ENCODE results near the gene WNT7B.

The WNT7B gene

GRCh38 chr22:45961679-45962433 is 15.1 kb downstream of the WNT7B start:
- Histone ChIP-seq H2AFZ (ENCODE audit: low read length) (no peak overlapping the region), H4K91ac (ENCODE audit: low read depth, low read length, poor library complexity) (no peak overlapping the region), H3K9me3 (replicated peaks in 1 of 2; ENCODE audit: control insufficient read depth in 2 of 2, insufficient read depth in 1 of 2, low read depth in 1 of 2, low read length in 2 of 2) (peaks cover 0 to 2% of the 10 kb centered on the region in 2 donors), H3K27me3 (ENCODE audit: control insufficient read depth in 3 of 3, insufficient read depth in 3 of 3, low read depth in 1 of 3, low read length in 3 of 3) (peaks cover 0 to 33% (median 3%) of the 10 kb centered on the region in 3 experiments), H3K79me1 (ENCODE audit: low read depth, low read length) (peaks cover 2% of the 10 kb centered on the region), H3K4me2 (ENCODE audit: insufficient read depth, low read length, poor library complexity, severe bottlenecking) (no peak overlapping the region), H3K4ac (ENCODE audit: low read length) (no peak overlapping the region), H3K14ac (ENCODE audit: low read length) (no peak overlapping the region), H2BK15ac (ENCODE audit: low read length) (peak overlapping the region; percentile 97), H3K18ac (ENCODE audit: low read length) (peak overlapping the region; percentile 82), H3K4me1 (ENCODE audit: control insufficient read depth in 2 of 2, insufficient read depth in 1 of 2, low read depth in 1 of 2, low read length in 2 of 2) (peaks cover 2 to 48% of the 10 kb centered on the region in 2 donors), H2BK120ac (ENCODE audit: low read depth, low read length) (peak overlapping the region; percentile 49), H4K8ac (ENCODE audit: low read depth, low read length) (no peak overlapping the region), H2BK5ac (ENCODE audit: low read length) (no peak overlapping the region), H3K27ac (replicated peaks; ENCODE audit: low read length) (no peak overlapping the region), H2AK5ac (ENCODE audit: low read depth, low read length) (peak overlapping the region; percentile 95), H2BK12ac (ENCODE audit: low read length) (no peak overlapping the region), H3K36me3 (replicated peaks in 1 of 2; ENCODE audit: control insufficient read depth in 2 of 2, insufficient read depth in 2 of 2, low read length in 2 of 2) (no peaks in the 10 kb centered on the region), H3K23ac (ENCODE audit: low read depth, low read length, poor library complexity) (no peak overlapping the region), H3K9ac (ENCODE audit: low read depth, low read length, poor library complexity) (no peak overlapping the region), H3K4me3 (ENCODE audit: low read length in 2 of 2) (no peak overlapping the region)
- no CpG with 5 or more reads among the region's 17 CpGs for WGBS, 2 donors (ENCODE audit: extremely low coverage in 2 of 2, insufficient read length in 2 of 2, insufficient replicate concordance in 1 of 2)
- no peak for DNase-seq (ENCODE audit: low spot score)

GRCh38 chr22:45960477-45961386 is 16.2 kb downstream of the WNT7B start:
- no peak overlapping the region for H2BK12ac ChIP-seq (ENCODE audit: low read length)
- H3K36me3 ChIP-seq (replicated peaks in 1 of 2; ENCODE audit: control insufficient read depth in 2 of 2, insufficient read depth in 2 of 2, low read length in 2 of 2) = no peaks in the 10 kb centered on the region
- WGBS, 2 donors (ENCODE audit: extremely low coverage in 2 of 2, insufficient read length in 2 of 2, insufficient replicate concordance in 1 of 2) = no CpG with 5 or more reads among the region's 23 CpGs
- H3K4me1 ChIP-seq (ENCODE audit: control insufficient read depth in 2 of 2, insufficient read depth in 1 of 2, low read depth in 1 of 2, low read length in 2 of 2) = peaks cover 2 to 42% of the 10 kb centered on the region in 2 donors
- peak overlapping the region; percentile 100 for H2AK5ac ChIP-seq (ENCODE audit: low read depth, low read length)
- H4K91ac ChIP-seq (ENCODE audit: low read depth, low read length, poor library complexity) = no peak overlapping the region
- H3K79me1 ChIP-seq (ENCODE audit: low read depth, low read length) = peaks cover 2% of the 10 kb centered on the region
- no peak overlapping the region for H3K4me3 ChIP-seq (ENCODE audit: low read length in 2 of 2)
- H3K4me2 ChIP-seq (ENCODE audit: insufficient read depth, low read length, poor library complexity, severe bottlenecking) = no peak overlapping the region
- peak overlapping the region; percentile 97 for H2BK15ac ChIP-seq (ENCODE audit: low read length)
- H3K4ac ChIP-seq (ENCODE audit: low read length) = peak overlapping the region; percentile 14
- no peak overlapping the region for H2AFZ ChIP-seq (ENCODE audit: low read length)
- no peak overlapping the region for H4K8ac ChIP-seq (ENCODE audit: low read depth, low read length)
- peak overlapping the region; percentile 87 for H3K18ac ChIP-seq (ENCODE audit: low read length)
- peak overlapping the region; percentile 50 for H3K23ac ChIP-seq (ENCODE audit: low read depth, low read length, poor library complexity)
- peak overlapping the region; percentile 88 for H2BK120ac ChIP-seq (ENCODE audit: low read depth, low read length)
- no peak overlapping the region for H3K27ac ChIP-seq (replicated peaks; ENCODE audit: low read length)
- H2BK5ac ChIP-seq (ENCODE audit: low read length) = peak overlapping the region; percentile 96
- H3K9me3 ChIP-seq (replicated peaks in 1 of 2; ENCODE audit: control insufficient read depth in 2 of 2, insufficient read depth in 1 of 2, low read depth in 1 of 2, low read length in 2 of 2) = no peaks in the 10 kb centered on the region
- peak overlapping the region; percentile 30 for H3K9ac ChIP-seq (ENCODE audit: low read depth, low read length, poor library complexity)
- peak overlapping the region; percentile 92 for H3K14ac ChIP-seq (ENCODE audit: low read length)
- H3K27me3 ChIP-seq (ENCODE audit: control insufficient read depth in 3 of 3, insufficient read depth in 3 of 3, low read depth in 1 of 3, low read length in 3 of 3) = peaks cover 0 to 27% (median 0%) of the 10 kb centered on the region in 3 experiments
- DNase-seq (ENCODE audit: low spot score) = no peak

GRCh38 chr22:45959719-45960476 is 17.1 kb downstream of the WNT7B start:
- Histone ChIP-seq H3K4me3 (ENCODE audit: low read length in 2 of 2) (no peak overlapping the region), H3K27ac (replicated peaks; ENCODE audit: low read length) (no peak overlapping the region), H4K91ac (ENCODE audit: low read depth, low read length, poor library complexity) (no peak overlapping the region), H2BK12ac (ENCODE audit: low read length) (peak overlapping the region; percentile 93), H3K79me1 (ENCODE audit: low read depth, low read length) (peaks cover 2% of the 10 kb centered on the region), H2AK5ac (ENCODE audit: low read depth, low read length) (peak overlapping the region; percentile 100), H3K23ac (ENCODE audit: low read depth, low read length, poor library complexity) (peak overlapping the region; percentile 50), H3K4me1 (ENCODE audit: control insufficient read depth in 2 of 2, insufficient read depth in 1 of 2, low read depth in 1 of 2, low read length in 2 of 2) (peaks cover 2 to 34% of the 10 kb centered on the region in 2 donors), H3K14ac (ENCODE audit: low read length) (peak overlapping the region; percentile 92), H3K9ac (ENCODE audit: low read depth, low read length, poor library complexity) (peak overlapping the region; percentile 30), H4K8ac (ENCODE audit: low read depth, low read length) (no peak overlapping the region), H3K18ac (ENCODE audit: low read length) (peak overlapping the region; percentile 92), H2BK5ac (ENCODE audit: low read length) (peak overlapping the region; percentile 96), H3K27me3 (ENCODE audit: control insufficient read depth in 3 of 3, insufficient read depth in 3 of 3, low read depth in 1 of 3, low read length in 3 of 3) (peaks cover 0 to 27% (median 0%) of the 10 kb centered on the region in 3 experiments), H3K4me2 (ENCODE audit: insufficient read depth, low read length, poor library complexity, severe bottlenecking) (no peak overlapping the region), H3K9me3 (replicated peaks in 1 of 2; ENCODE audit: control insufficient read depth in 2 of 2, insufficient read depth in 1 of 2, low read depth in 1 of 2, low read length in 2 of 2) (no peaks in the 10 kb centered on the region), H2BK120ac (ENCODE audit: low read depth, low read length) (peak overlapping the region; percentile 88), H2BK15ac (ENCODE audit: low read length) (peak overlapping the region; percentile 88), H3K36me3 (replicated peaks in 1 of 2; ENCODE audit: control insufficient read depth in 2 of 2, insufficient read depth in 2 of 2, low read length in 2 of 2) (no peaks in the 10 kb centered on the region), H2AFZ (ENCODE audit: low read length) (no peak overlapping the region), H3K4ac (ENCODE audit: low read length) (peak overlapping the region; percentile 47)
- DNase-seq (ENCODE audit: low spot score) = no peak
- WGBS, 2 donors (ENCODE audit: extremely low coverage in 2 of 2, insufficient read length in 2 of 2, insufficient replicate concordance in 1 of 2) = no CpG with 5 or more reads among the region's 18 CpGs

All from neuronal stem cell (in vitro differentiated cells).